HG02623 (cell line): ENCODE results near the gene SYNPR.
A peak's percentile ranks its signal among the peaks of the same experiment; 100 is the strongest.

ENCODE experiments used
- ATAC-seq: cut with Tn5 transposase; IDR thresholded peaks from one replicate; pipeline ENCODE4 v1.9.1; 2021; ENCODE audit warnings: moderate library complexity; ENCODE audit not compliant: unreplicated experiment

The SYNPR gene

GRCh38 chr3:63528325-63529000, 250.4 kb downstream of the SYNPR start:
- no peak for ATAC-seq

- no peak for ATAC-seq
These were observed 254.4 kb downstream of the SYNPR start for GRCh38 chr3:63532521-63532920.

GRCh38 chr3:63538919-63539318, 260.8 kb downstream of the SYNPR start:
- peak; percentile 58 for ATAC-seq

GRCh38 chr3:63555767-63556166, 277.7 kb downstream of the SYNPR start:
- no peak for ATAC-seq

- ATAC-seq: no peak
These were observed 278.3 kb downstream of the SYNPR start for GRCh38 chr3:63556401-63556800.

- ATAC-seq: peak; percentile 64
These were observed 279.8 kb downstream of the SYNPR start for GRCh38 chr3:63557912-63558311.

GRCh38 chr3:63559884-63560283, 281.8 kb downstream of the SYNPR start:
- no peak for ATAC-seq

GRCh38 chr3:63561879-63562278, 283.8 kb downstream of the SYNPR start:
- ATAC-seq: no peak

GRCh38 chr3:63562323-63562722, 284.2 kb downstream of the SYNPR start:
- no peak for ATAC-seq

GRCh38 chr3:63563572-63563971, 285.5 kb downstream of the SYNPR start:
- ATAC-seq: no peak

GRCh38 chr3:63565220-63565619, 287.1 kb downstream of the SYNPR start:
- no peak for ATAC-seq

GRCh38 chr3:63571682-63572081, 293.6 kb downstream of the SYNPR start:
- no peak for ATAC-seq

- ATAC-seq: no peak
These were observed 298.7 kb downstream of the SYNPR start for GRCh38 chr3:63576846-63577245.

GRCh38 chr3:63578858-63579257, 300.8 kb downstream of the SYNPR start:
- no peak for ATAC-seq

GRCh38 chr3:63580151-63580550, 302.0 kb downstream of the SYNPR start:
- ATAC-seq: no peak

- no peak for ATAC-seq
These were observed 304.9 kb downstream of the SYNPR start for GRCh38 chr3:63582943-63583500.

GRCh38 chr3:63584681-63585080, 306.6 kb downstream of the SYNPR start:
- ATAC-seq: no peak

- ATAC-seq: no peak
These were observed 307.8 kb downstream of the SYNPR start for GRCh38 chr3:63585927-63586326.

GRCh38 chr3:63588895-63589294, 310.8 kb downstream of the SYNPR start:
- ATAC-seq: no peak

- ATAC-seq: no peak
These were observed 315.7 kb downstream of the SYNPR start for GRCh38 chr3:63593779-63594178.

GRCh38 chr3:63595221-63595620, 317.1 kb downstream of the SYNPR start:
- ATAC-seq: no peak

GRCh38 chr3:63597019-63597418, 318.9 kb downstream of the SYNPR start:
- no peak for ATAC-seq

GRCh38 chr3:63607716-63608115, 329.6 kb downstream of the SYNPR start:
- ATAC-seq: no peak
